ENCODE data around the gene UBE2J2. TPM values are rescaled to one million over a fixed set of nuclear protein-coding genes. Genes with fewer than 3 reads are reported as not detected.

The UBE2J2 gene
- total RNA-seq, 1 donor from 2014 or later, result 89.9 TPM

- intact Hi-C loops (cut with micrococcal nuclease), result no loop called here
- Mint-ChIP-seq H3K4me1 (peaks cover 18% of the 10 kb centered on the region), H3K27ac (no peak overlapping the region), H3K36me3 (ENCODE audit: low read depth) (peaks cover 58% of the 10 kb centered on the region), H3K4me3 (no peak overlapping the region), H3K9me3 (no peaks in the 10 kb centered on the region), H3K27me3 (no peaks in the 10 kb centered on the region)
- TF ChIP-seq CTCF (IDR thresholded peaks at IDR 0.05), result no peak
- ChIA-PET POLR2A (interaction anchor here (0.8 to 2.1 kb wide), 3 partner anchors 14 to 58 kb away, joined by 3 to 7 read pairs (median 4); no protein-coding TSS in a partner anchor), CTCF (interaction anchor here (1.6 kb wide), 1 partner anchor 105 kb away, joined by 6 read pairs; no protein-coding TSS in a partner anchor)
- ATAC-seq (ENCODE audit: low read depth) (no peak), DNase-seq (no peak)
Measured at GRCh38 chr1:1226566-1227362, 46.9 kb downstream of the UBE2J2 start.

- Mint-ChIP-seq H3K27me3 (no peaks in the 10 kb centered on the region), H3K4me1 (peaks cover 16% of the 10 kb centered on the region), H3K27ac (peak overlapping the region; percentile 46), H3K36me3 (ENCODE audit: low read depth) (peaks cover 59% of the 10 kb centered on the region), H3K9me3 (no peaks in the 10 kb centered on the region), H3K4me3 (no peak overlapping the region)
- ChIA-PET POLR2A (interaction anchor here (2.0 kb wide), 1 partner anchor 19 kb away, joined by 7 read pairs; no protein-coding TSS in a partner anchor), CTCF (interaction anchor here (1.6 kb wide), 1 partner anchor 104 kb away, joined by 6 read pairs; no protein-coding TSS in a partner anchor)
- intact Hi-C loops (cut with micrococcal nuclease), result no loop called here
- DNase-seq, result no peak
- no peak for TF ChIP-seq CTCF (IDR thresholded peaks at IDR 0.05)
- no peak for ATAC-seq (ENCODE audit: low read depth)
Measured at GRCh38 chr1:1225913-1226312, 47.7 kb downstream of the UBE2J2 start.

- H3K36me3 Mint-ChIP-seq (ENCODE audit: low read depth), result peaks cover 65% of the 10 kb centered on the region
- DNase-seq, result no peak
- no peaks in the 10 kb centered on the region for H3K27me3 Mint-ChIP-seq
- TF ChIP-seq CTCF (IDR thresholded peaks at IDR 0.05), result no peak
- intact Hi-C loops (cut with micrococcal nuclease), result no loop called here
- ATAC-seq (ENCODE audit: low read depth), result no peak
- no peaks in the 10 kb centered on the region for H3K9me3 Mint-ChIP-seq
- H3K4me3 Mint-ChIP-seq, result no peak overlapping the region
- ChIA-PET POLR2A (interaction anchor here (2.0 kb wide), 1 partner anchor 18 kb away, joined by 7 read pairs; no protein-coding TSS in a partner anchor), CTCF (no interaction called here)
- peak overlapping the region; percentile 46 for H3K27ac Mint-ChIP-seq
- H3K4me1 Mint-ChIP-seq, result peaks cover 10% of the 10 kb centered on the region
Measured at GRCh38 chr1:1225238-1225845, 48.3 kb downstream of the UBE2J2 start.

- Mint-ChIP-seq H3K4me1 (no peaks in the 10 kb centered on the region), H3K9me3 (no peaks in the 10 kb centered on the region), H3K27me3 (no peaks in the 10 kb centered on the region), H3K27ac (no peak overlapping the region), H3K36me3 (ENCODE audit: low read depth) (peaks cover 67% of the 10 kb centered on the region), H3K4me3 (no peak overlapping the region)
- POLR2A ChIA-PET, result no interaction called here
- no peak for DNase-seq
- TF ChIP-seq CTCF (IDR thresholded peaks at IDR 0.05), result no peak
- ATAC-seq (ENCODE audit: low read depth), result no peak
- CTCF ChIA-PET, result no interaction called here
- intact Hi-C loops (cut with micrococcal nuclease), result no loop called here
Measured at GRCh38 chr1:1223891-1224290, 49.8 kb downstream of the UBE2J2 start.

GRCh38 chr1:1223321-1223720, 50.3 kb downstream of the UBE2J2 start:
- DNase-seq, result no peak
- ChIA-PET CTCF (no interaction called here), POLR2A (no interaction called here)
- Mint-ChIP-seq H3K9me3 (no peaks in the 10 kb centered on the region), H3K4me1 (no peaks in the 10 kb centered on the region), H3K4me3 (no peak overlapping the region), H3K27ac (no peak overlapping the region), H3K36me3 (ENCODE audit: low read depth) (peaks cover 68% of the 10 kb centered on the region), H3K27me3 (no peaks in the 10 kb centered on the region)
- TF ChIP-seq CTCF (IDR thresholded peaks at IDR 0.05), result no peak
- ATAC-seq (ENCODE audit: low read depth), result no peak
- intact Hi-C loops (cut with micrococcal nuclease), result no loop called here

All from activated B cell treated with CpG ODN at 0.5 μM for 24 hours (primary cell).